IMR-90 (cell line): ENCODE measurements around the gene FOXP1. TPM values are rescaled to one million over a fixed set of nuclear protein-coding genes. Genes with fewer than 3 reads are reported as not detected.

Source experiments
- ATAC-seq: fragments of 200-7000 bp; cut with Tn5 transposase; 2 replicates; pipeline ENCODE4 v1.9.1; 2020; ENCODE audit warnings: low read depth, mild to moderate bottlenecking, moderate library complexity
- BruUV-seq: library from RNA; stranded (reverse); fragments of 400-500 nt; replicated peaks from 2 replicates; lab custom pipeline; 2021; lab: Mats Ljungman, UMichigan
- CTCF ChIA-PET: fragments of 300-600 bp; formaldehyde crosslinking; extraction: SDS; loops from one replicate; lab custom pipeline; 2021; ENCODE audit warnings: antibody characterized with exemption; lab: Yijun Ruan, JAX
- POLR2A ChIA-PET: fragments of 300-600 bp; sonication (Branson Sonifier 250); formaldehyde crosslinking; loops from one replicate; lab custom pipeline; 2022; ENCODE audit warnings: antibody characterized with exemption; ENCODE audit not compliant: unreplicated experiment; lab: Charles Lee
- DNase-seq: peaks from one replicate; pipeline ENCODE4 v3.0.0; 2013
- H2AFZ ChIP-seq: replicated peaks from 2 replicates; pipeline ENCODE3; 2013; ENCODE audit warnings: low read length, mild to moderate bottlenecking; ENCODE audit not compliant: poor library complexity
- H2AK5ac ChIP-seq: 2 replicates; pipeline ENCODE4 v1.6.1; 2013; ENCODE audit warnings: low read depth, low read length, inconsistent platforms
- H2AK9ac ChIP-seq: replicated peaks from 2 replicates; pipeline ENCODE3; 2013; ENCODE audit warnings: mild to moderate bottlenecking, low read depth, low read length, moderate library complexity; ENCODE audit not compliant: poor library complexity
- H2BK120ac ChIP-seq: 2 replicates; pipeline ENCODE4 v1.6.1; 2013; ENCODE audit warnings: low read depth, low read length, inconsistent platforms
- H2BK15ac ChIP-seq: 3 replicates; pipeline ENCODE4 v1.6.1; 2013; ENCODE audit warnings: low read depth, low read length, inconsistent platforms
- H2BK20ac ChIP-seq: 2 replicates; pipeline ENCODE4 v1.6.1; 2013; ENCODE audit warnings: low read depth, mild to moderate bottlenecking, inconsistent platforms, low read length, moderate library complexity
- H2BK5ac ChIP-seq: 2 replicates; pipeline ENCODE4 v1.6.1; 2013; ENCODE audit warnings: mild to moderate bottlenecking, low read depth, low read length, inconsistent platforms; ENCODE audit not compliant: poor library complexity, severe bottlenecking
- H3K14ac ChIP-seq: replicated peaks from 2 replicates; pipeline ENCODE4 v1.6.1; 2013; ENCODE audit warnings: low read depth, low read length, inconsistent platforms
- H3K18ac ChIP-seq: 2 replicates; pipeline ENCODE4 v1.6.1; 2013; ENCODE audit warnings: low read depth, low read length, control low read depth
- H3K23ac ChIP-seq: 2 replicates; pipeline ENCODE4 v1.6.1; 2013; ENCODE audit warnings: low read depth, low read length, inconsistent platforms
- H3K27ac ChIP-seq: 2 replicates; pipeline ENCODE4 v1.5.1; 2013; ENCODE audit warnings: mild to moderate bottlenecking, control low read depth, low read length; ENCODE audit not compliant: insufficient read depth
- H3K27me3 ChIP-seq: 2 replicates; pipeline ENCODE4 v1.6.1; 2013; ENCODE audit warnings: low read length; ENCODE audit not compliant: control insufficient read depth, insufficient read depth
- H3K36me3 ChIP-seq: 2 replicates; pipeline ENCODE4 v1.6.1; 2013; ENCODE audit warnings: low read length, mixed read lengths; ENCODE audit not compliant: control insufficient read depth, insufficient read depth
- H3K4ac ChIP-seq: 2 replicates; pipeline ENCODE4 v1.6.1; 2013; ENCODE audit warnings: low read depth, low read length, inconsistent platforms
- H3K4me1 ChIP-seq: 2 replicates; pipeline ENCODE4 v1.6.1; 2013; ENCODE audit warnings: low read length, mixed read lengths; ENCODE audit not compliant: control insufficient read depth, insufficient read depth
- H3K4me2 ChIP-seq: 2 replicates; pipeline ENCODE4 v1.6.1; 2013; ENCODE audit warnings: low read depth, mild to moderate bottlenecking, control low read depth, low read length, moderate library complexity
- H3K4me3 ChIP-seq: 2 replicates; pipeline ENCODE4 v1.5.1; 2013; ENCODE audit warnings: low read depth, mild to moderate bottlenecking, control low read depth, low read length, moderate library complexity; ENCODE audit not compliant: insufficient read depth
- H3K56ac ChIP-seq: 2 replicates; pipeline ENCODE4 v1.6.1; 2013; ENCODE audit warnings: low read length, inconsistent platforms; ENCODE audit not compliant: insufficient read depth; ENCODE audit errors: extremely low read depth
- H3K79me1 ChIP-seq, 2 experiments: 2 replicates each; pipeline ENCODE4 v1.6.1; 2013; ENCODE audit warnings: low read length in 2 of 2, inconsistent platforms in 1 of 2, low read depth in 1 of 2
- H3K9ac ChIP-seq: 2 replicates; pipeline ENCODE4 v1.6.1; 2013; ENCODE audit warnings: low read depth, low read length, control low read depth
- H3K9me1 ChIP-seq: 2 replicates; pipeline ENCODE4 v1.6.1; 2013; ENCODE audit warnings: low read length, inconsistent platforms; ENCODE audit not compliant: insufficient read depth
- H3K9me3 ChIP-seq: 2 replicates; pipeline ENCODE4 v1.6.1; 2013; ENCODE audit warnings: low read length; ENCODE audit not compliant: control insufficient read depth, insufficient read depth
- H4K20me1 ChIP-seq: 2 replicates; pipeline ENCODE4 v1.6.1; 2013; ENCODE audit warnings: low read length, inconsistent platforms; ENCODE audit not compliant: insufficient read depth
- H4K5ac ChIP-seq: 2 replicates; pipeline ENCODE4 v1.6.1; 2013; ENCODE audit warnings: mild to moderate bottlenecking, low read depth, low read length, control low read depth
- H4K8ac ChIP-seq, 2 experiments: 2 replicates each; pipeline ENCODE4 v1.6.1; 2013; ENCODE audit warnings: low read depth in 2 of 2, low read length in 2 of 2, control low read depth in 1 of 2, inconsistent platforms in 1 of 2
- H4K91ac ChIP-seq: 2 replicates; pipeline ENCODE4 v1.6.1; 2013; ENCODE audit warnings: low read depth, low read length, inconsistent platforms; ENCODE audit not compliant: insufficient read depth
- BHLHE40 ChIP-seq: fragments of 150-350 bp; IDR thresholded peaks from 2 replicates; pipeline ENCODE4 v1.6.1; 2016; ENCODE audit warnings: mild to moderate bottlenecking, low read depth, low read length
- MAFK ChIP-seq: IDR thresholded peaks from 2 replicates; pipeline ENCODE4 v1.6.1; 2012; ENCODE audit warnings: low read depth, low read length, improper control_type of control experiment
- NFE2L2 ChIP-seq: fragments of 150-350 bp; IDR thresholded peaks from 2 replicates; pipeline ENCODE4 v1.6.1; 2016; ENCODE audit warnings: low read depth, mild to moderate bottlenecking, low read length
- SMC3 ChIP-seq: fragments of 150-350 bp; IDR thresholded peaks from 2 replicates; pipeline ENCODE4 v1.6.1; 2016; ENCODE audit warnings: low read depth, mild to moderate bottlenecking, antibody characterized with exemption, low read length, moderate library complexity
- WGBS, 2 experiments: methylation state at CpG; one replicate each; pipeline versions ENCODE4 v1.1.5 to v1.1.7; 2013; ENCODE audit warnings: missing lambda C conversion rate in 2 of 2; ENCODE audit not compliant: insufficient read length in 1 of 2; ENCODE audit errors: extremely low coverage in 2 of 2; 5-methylcytosine and 5-hydroxymethylcytosine counted together
- dilution Hi-C: fragments of 300-500 bp; cut with HindIII; formaldehyde crosslinking; loops from one replicate; pipeline ENCODE4 v1.14.3; 2018; ENCODE audit warnings: low sequenced_read_pairs; ENCODE audit not compliant: unreplicated experiment
- in situ Hi-C: fragments of 300-500 bp; cut with MboI; formaldehyde crosslinking; loops from 3 replicates; pipeline ENCODE4 v1.14.3; 2019; ENCODE audit warnings: low sequenced_read_pairs, inconsistent platforms, mixed read lengths
- intact Hi-C: fragments of 100-400 bp; cut with micrococcal nuclease; formaldehyde crosslinking; loops from 2 replicates; pipeline ENCODE4 v1.10.0; 2022
- polyA plus RNA-seq, 3 experiments: library from polyadenylated mRNA; depleted of rRNA; stranded (reverse); fragments of >200 nt; gene quantifications; 2 replicates each; pipeline ENCODE4 v1.2.3, GENCODE V29; 2012; ENCODE audit warnings: low replicate concordance in 1 of 3
- total RNA-seq: library from RNA; depleted of rRNA; stranded (reverse); fragments of >200 nt; gene quantifications from 2 replicates; pipeline ENCODE4 v1.2.3, GENCODE V29; 2012
- TF ChIP-seq, protein P1 (sequence below): fragments of 150-350 bp; IDR thresholded peaks from 2 replicates; pipeline ENCODE4 v1.6.1; 2016; ENCODE audit warnings: low read depth, mild to moderate bottlenecking, low read length, moderate library complexity, borderline replicate concordance
- TF ChIP-seq, protein P2 (sequence below): fragments of 150-350 bp; IDR thresholded peaks from 2 replicates; pipeline ENCODE4 v1.6.1; 2017; ENCODE audit warnings: mild to moderate bottlenecking, antibody characterized with exemption, low read length, low read depth

Gene FOXP1
- total and polyA plus RNA-seq, 2 of the 4 experiments (the other 2 are of a cell fraction), result 37.0 to 132 TPM

DNA sequence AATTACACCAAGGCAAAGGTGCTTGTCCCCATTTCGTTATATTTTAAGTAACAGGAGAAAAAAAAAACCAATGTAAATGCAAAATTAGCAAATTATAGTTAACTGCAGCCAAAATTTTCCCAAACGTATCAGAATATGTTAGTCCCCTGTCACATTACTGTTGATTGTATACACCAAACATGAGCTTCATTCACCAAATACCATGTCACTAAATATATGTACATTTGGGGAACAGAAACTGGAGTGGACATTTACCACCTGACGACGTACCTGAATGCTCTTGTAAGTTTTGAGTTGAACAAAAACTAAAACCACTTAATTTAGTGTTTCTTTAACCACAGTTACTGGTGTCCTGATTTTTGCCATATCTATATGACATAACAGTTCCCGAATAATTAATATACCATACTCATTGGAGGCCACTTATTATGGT is 3.3 kb upstream of the FOXP1 start:
- Histone ChIP-seq H4K20me1 (no peaks in the 10 kb centered on the region), H2AK9ac (no peak overlapping the region), H2BK15ac (no peak overlapping the region), H3K4me1 (peaks cover 18% of the 10 kb centered on the region), H4K8ac (no peak overlapping the region), H3K27ac (no peak overlapping the region), H3K9ac (no peak overlapping the region), H2AFZ (no peak overlapping the region), H3K79me1 (peaks cover 8 to 32% of the 10 kb centered on the region in 2 experiments; a peak in 3 of 4 replicates), H3K56ac (no peak overlapping the region), H3K4me2 (no peak overlapping the region), H3K27me3 (no peaks in the 10 kb centered on the region), H3K18ac (no peak overlapping the region), H3K36me3 (no peaks in the 10 kb centered on the region), H3K4me3 (no peak overlapping the region), H3K9me1 (no peaks in the 10 kb centered on the region), H3K4ac (no peak overlapping the region; the same call in 1 of the 2 replicates), H4K91ac (no peak overlapping the region), H3K23ac (no peak overlapping the region), H3K14ac (no peak overlapping the region), H4K5ac (no peak overlapping the region), H2BK120ac (0 out of 2 replicates have a peak overlapping the region, but pooled peaks have one; percentile 39), H2BK5ac (no peak overlapping the region), H2AK5ac (no peak overlapping the region), H2BK20ac (peak overlapping the region; percentile 71; the same call in 1 of the 2 replicates), H3K9me3 (0 out of 2 replicates have a peak, but pooled peaks cover 2% of the 10 kb centered on the region)
- DNase-seq (no peak), ATAC-seq (no peak)
- no CpG with 5 or more reads among the region's 5 CpGs for WGBS, 2 experiments
- dilution Hi-C loops, result no loop called here
- TF ChIP-seq, protein P1, sequence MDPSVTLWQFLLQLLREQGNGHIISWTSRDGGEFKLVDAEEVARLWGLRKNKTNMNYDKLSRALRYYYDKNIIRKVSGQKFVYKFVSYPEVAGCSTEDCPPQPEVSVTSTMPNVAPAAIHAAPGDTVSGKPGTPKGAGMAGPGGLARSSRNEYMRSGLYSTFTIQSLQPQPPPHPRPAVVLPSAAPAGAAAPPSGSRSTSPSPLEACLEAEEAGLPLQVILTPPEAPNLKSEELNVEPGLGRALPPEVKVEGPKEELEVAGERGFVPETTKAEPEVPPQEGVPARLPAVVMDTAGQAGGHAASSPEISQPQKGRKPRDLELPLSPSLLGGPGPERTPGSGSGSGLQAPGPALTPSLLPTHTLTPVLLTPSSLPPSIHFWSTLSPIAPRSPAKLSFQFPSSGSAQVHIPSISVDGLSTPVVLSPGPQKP, result no peak
- TF ChIP-seq NFE2L2, result no peak
- TF ChIP-seq, protein P2, sequence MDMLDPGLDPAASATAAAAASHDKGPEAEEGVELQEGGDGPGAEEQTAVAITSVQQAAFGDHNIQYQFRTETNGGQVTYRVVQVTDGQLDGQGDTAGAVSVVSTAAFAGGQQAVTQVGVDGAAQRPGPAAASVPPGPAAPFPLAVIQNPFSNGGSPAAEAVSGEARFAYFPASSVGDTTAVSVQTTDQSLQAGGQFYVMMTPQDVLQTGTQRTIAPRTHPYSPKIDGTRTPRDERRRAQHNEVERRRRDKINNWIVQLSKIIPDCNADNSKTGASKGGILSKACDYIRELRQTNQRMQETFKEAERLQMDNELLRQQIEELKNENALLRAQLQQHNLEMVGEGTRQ, result no peak
- no peak for TF ChIP-seq BHLHE40
- no peak for TF ChIP-seq SMC3
- no peak for TF ChIP-seq MAFK
- CTCF ChIA-PET, result interaction anchor here (0.6 to 0.7 kb wide), 4 partner anchors 25 to 1298 kb away, joined by 3 to 6 read pairs (median 5); no protein-coding TSS in a partner anchor
- BruUV-seq, result no TSS peak
- intact Hi-C loops, result loop anchor here (1.0 to 10.0 kb wide), 6 partner anchors 282 to 1037 kb away; no protein-coding TSS in a partner anchor
- POLR2A ChIA-PET, result no interaction called here
- in situ Hi-C loops, result loop anchor here (10.0 kb wide), 2 partner anchors 452 to 592 kb away; no protein-coding TSS in a partner anchor
